Gastrocnemius medialis (tissue), 4 donors: ENCODE data around the gene GRID2.

Experiments
- CTCF ChIP-seq, 5 experiments: fragments of 450-650 bp in 3 of 5; fragments of 200-600 bp in 2 of 5; sonication (generic) in 2 of 5; IDR thresholded peaks in 4 of 5; conservative IDR thresholded peaks in 1 of 5; 1 replicate in 4 of 5; 2 replicates in 1 of 5; pipeline ENCODE4 v1.5.1; 2016 to 2019; ENCODE audit warnings: antibody characterized with exemption in 5 of 5, mild to moderate bottlenecking in 3 of 5, moderate library complexity in 3 of 5
- POLR2A ChIP-seq, 2 donors: fragments of 450-650 bp; IDR thresholded peaks; one replicate each; pipeline ENCODE4 v1.6.1; 2017; ENCODE audit warnings: antibody characterized with exemption in 2 of 2, mild to moderate bottlenecking in 2 of 2, moderate library complexity in 2 of 2

GRCh38 chr4:93700571-93700970 lies 1396.8 kb downstream of the GRID2 start:
- TF ChIP-seq CTCF (IDR thresholded peaks at IDR 0.05 in 4 of 5, conservative IDR thresholded peaks at IDR 0.05 in 1 of 5): no peak
- TF ChIP-seq POLR2A (IDR thresholded peaks at IDR 0.05): no peak
